NT2/D1 (cell line): ENCODE data around the gene TPRX1.
"Not testable (repeated sequence)": the region's sequence is repeated elsewhere in the genome, so short reads cannot be mapped to it uniquely, and the experiment has no call there.

Experiments used
- SUZ12 ChIP-seq: IDR thresholded peaks from 2 replicates; pipeline ENCODE4 v1.6.1; 2011; ENCODE audit not compliant: insufficient read length, insufficient read depth; ENCODE audit errors: extremely low read depth
- YY1 ChIP-seq: IDR thresholded peaks from 2 replicates; pipeline ENCODE4 v1.6.1; 2011; ENCODE audit not compliant: insufficient read length, insufficient read depth
- ZNF274 ChIP-seq: IDR thresholded peaks from 2 replicates; pipeline ENCODE4 v1.6.1; 2011; ENCODE audit warnings: mild to moderate bottlenecking, low read depth, low read length

DNA sequence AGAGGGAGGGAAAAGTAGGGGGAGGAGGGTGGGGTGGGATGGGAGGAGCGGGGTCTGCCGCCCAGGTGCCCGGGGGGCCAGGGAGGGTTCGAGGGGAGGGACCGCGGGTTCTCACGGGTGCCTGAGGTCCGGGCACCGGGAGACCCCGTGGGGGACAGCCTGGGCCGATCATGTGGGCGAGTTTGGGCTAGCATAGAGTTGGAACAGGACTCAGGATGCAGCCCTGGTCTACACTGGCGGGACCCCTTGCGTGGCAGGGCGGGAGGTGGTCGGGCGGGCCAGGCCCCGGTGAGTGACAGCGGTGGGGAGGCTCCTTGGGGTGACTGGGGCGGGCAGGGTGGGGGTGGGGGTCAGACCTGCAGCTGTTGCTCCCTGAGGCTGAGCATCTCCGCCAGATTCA is 1.2 kb downstream of the TPRX1 start:
- TF ChIP-seq ZNF274, SUZ12, YY1: not testable (repeated sequence)
